ENCODE measurements around the gene BPI.
"Not testable (repeated sequence)": the region's sequence is repeated elsewhere in the genome, so short reads cannot be mapped to it uniquely, and the experiment has no call there.

Gene BPI

GRCh38 chr20:38278131-38278530, 25.8 kb upstream of the BPI start:
- no peak for DNase-seq (ENCODE audit: low spot score)

GRCh38 chr20:38278763-38279162, 25.2 kb upstream of the BPI start:
- DNase-seq (ENCODE audit: low spot score): no peak

- DNase-seq (ENCODE audit: low spot score): not testable (repeated sequence)
These were observed 22.6 kb upstream of the BPI start for GRCh38 chr20:38281176-38281915.

- DNase-seq (ENCODE audit: low spot score): no peak
These were observed 20.7 kb upstream of the BPI start for GRCh38 chr20:38283236-38283635.

- not testable (repeated sequence) for DNase-seq (ENCODE audit: low spot score)
These were observed 19.8 kb upstream of the BPI start for GRCh38 chr20:38284066-38284650.

GRCh38 chr20:38284893-38285444, 19.0 kb upstream of the BPI start:
- DNase-seq (ENCODE audit: low spot score): no peak

GRCh38 chr20:38286586-38287531, 17.1 kb upstream of the BPI start:
- DNase-seq (ENCODE audit: low spot score): no peak

GRCh38 chr20:38290829-38291814, 12.8 kb upstream of the BPI start:
- DNase-seq (ENCODE audit: low spot score): peak; percentile 9

GRCh38 chr20:38291966-38292365, 12.0 kb upstream of the BPI start:
- DNase-seq (ENCODE audit: low spot score): no peak

GRCh38 chr20:38293491-38294065, 10.4 kb upstream of the BPI start:
- DNase-seq (ENCODE audit: low spot score): no peak

- no peak for DNase-seq (ENCODE audit: low spot score)
These were observed 9.8 kb upstream of the BPI start for GRCh38 chr20:38294076-38294591.

GRCh38 chr20:38295811-38296210, 8.1 kb upstream of the BPI start:
- no peak for DNase-seq (ENCODE audit: low spot score)

- DNase-seq (ENCODE audit: low spot score): no peak
These were observed 7.5 kb upstream of the BPI start for GRCh38 chr20:38296433-38296832.

GRCh38 chr20:38297916-38298674, 5.9 kb upstream of the BPI start:
- no peak for DNase-seq (ENCODE audit: low spot score)

- DNase-seq (ENCODE audit: low spot score): no peak
These were observed 5.1 kb upstream of the BPI start for GRCh38 chr20:38298768-38299288.

GRCh38 chr20:38299963-38300362, 4.0 kb upstream of the BPI start:
- DNase-seq (ENCODE audit: low spot score): no peak

- no peak for DNase-seq (ENCODE audit: low spot score)
These were observed 3.5 kb upstream of the BPI start for GRCh38 chr20:38300438-38300837.

- no peak for DNase-seq (ENCODE audit: low spot score)
These were observed 2.6 kb upstream of the BPI start for GRCh38 chr20:38301309-38301708.

- no peak for DNase-seq (ENCODE audit: low spot score)
These were observed 1.2 kb upstream of the BPI start for GRCh38 chr20:38302786-38303185.
